Ishikawa (cell line): ENCODE results near the gene MNT.
A peak's percentile ranks its signal among the peaks of the same experiment; 100 is the strongest.

Experiments used
- CEBPB ChIP-seq: IDR thresholded peaks from 2 replicates; pipeline ENCODE4 v1.6.1; 2012
- CREB1 ChIP-seq: IDR thresholded peaks from 2 replicates; pipeline ENCODE4 v1.6.1; 2012; ENCODE audit warnings: low read depth
- EGR1 ChIP-seq: IDR thresholded peaks from 2 replicates; pipeline ENCODE4 v1.6.1; 2012
- EP300 ChIP-seq: IDR thresholded peaks from 2 replicates; pipeline ENCODE4 v1.6.1; 2012; ENCODE audit warnings: borderline replicate concordance
- FOXM1 ChIP-seq: IDR thresholded peaks from 2 replicates; pipeline ENCODE4 v1.6.1; 2012; ENCODE audit warnings: low read depth, borderline replicate concordance
- MAX ChIP-seq: IDR thresholded peaks from 2 replicates; pipeline ENCODE4 v1.6.1; 2012
- NFIC ChIP-seq: IDR thresholded peaks from 2 replicates; pipeline ENCODE4 v1.6.1; 2012
- RAD21 ChIP-seq: IDR thresholded peaks from 2 replicates; pipeline ENCODE4 v1.6.1; 2012; ENCODE audit warnings: low read depth
- REST ChIP-seq: IDR thresholded peaks from 2 replicates; pipeline ENCODE4 v1.6.1; 2012; ENCODE audit warnings: low read depth, mild to moderate bottlenecking
- TAF1 ChIP-seq: IDR thresholded peaks from 2 replicates; pipeline ENCODE4 v1.6.1; 2012; ENCODE audit warnings: low read depth, mild to moderate bottlenecking
- TCF12 ChIP-seq: IDR thresholded peaks from 2 replicates; pipeline ENCODE4 v1.6.1; 2012; ENCODE audit warnings: low read depth
- TEAD4 ChIP-seq: IDR thresholded peaks from 2 replicates; pipeline ENCODE4 v1.6.1; 2012
- USF1 ChIP-seq: IDR thresholded peaks from 2 replicates; pipeline ENCODE4 v1.6.1; 2012
- YY1 ChIP-seq: IDR thresholded peaks from 2 replicates; pipeline ENCODE4 v1.6.1; 2012; ENCODE audit warnings: low read depth
- ZBTB7A ChIP-seq: IDR thresholded peaks from 2 replicates; pipeline ENCODE4 v1.6.1; 2012; ENCODE audit warnings: low read depth

Gene MNT

GRCh38 chr17:2397247-2398171, 3.4 kb downstream of the MNT start:
- TF ChIP-seq CEBPB (no peak), FOXM1 (no peak), MAX (no peak), TEAD4 (no peak), TCF12 (no peak), NFIC (no peak), TAF1 (no peak), RAD21 (no peak), USF1 (no peak)

- TF ChIP-seq TEAD4 (no peak), REST (no peak), TAF1 (no peak), MAX (peak; percentile 70), NFIC (no peak), USF1 (no peak), FOXM1 (no peak), TCF12 (peak; percentile 59; the same call in 1 of the 2 replicates), EP300 (no peak)
These were observed 4.2 kb downstream of the MNT start for GRCh38 chr17:2396568-2397246.

- TF ChIP-seq YY1 (no peak), CREB1 (no peak), USF1 (no peak), ZBTB7A (no peak), EP300 (no peak), EGR1 (no peak), TCF12 (no peak), TEAD4 (no peak), RAD21 (no peak), REST (no peak), MAX (no peak), NFIC (no peak), CEBPB (no peak), FOXM1 (no peak), TAF1 (no peak)
These were observed 4.7 kb downstream of the MNT start for GRCh38 chr17:2396192-2396567.

- TF ChIP-seq MAX (no peak), USF1 (no peak), YY1 (no peak), TCF12 (no peak), RAD21 (no peak), CEBPB (no peak), TAF1 (no peak), FOXM1 (no peak)
These were observed 5.3 kb downstream of the MNT start for GRCh38 chr17:2395258-2396181.
